GDM1 (cell line): ENCODE measurements around the gene HOXA2.

Experiments
- DNase-seq: peaks from one replicate; lab custom pipeline; 2025; lab: John Stamatoyannopoulos, UW

HOXA2 gene

GRCh38 chr7:27141137-27141922 is 38.8 kb upstream of the HOXA2 start:
- DNase-seq, result no peak

DNA sequence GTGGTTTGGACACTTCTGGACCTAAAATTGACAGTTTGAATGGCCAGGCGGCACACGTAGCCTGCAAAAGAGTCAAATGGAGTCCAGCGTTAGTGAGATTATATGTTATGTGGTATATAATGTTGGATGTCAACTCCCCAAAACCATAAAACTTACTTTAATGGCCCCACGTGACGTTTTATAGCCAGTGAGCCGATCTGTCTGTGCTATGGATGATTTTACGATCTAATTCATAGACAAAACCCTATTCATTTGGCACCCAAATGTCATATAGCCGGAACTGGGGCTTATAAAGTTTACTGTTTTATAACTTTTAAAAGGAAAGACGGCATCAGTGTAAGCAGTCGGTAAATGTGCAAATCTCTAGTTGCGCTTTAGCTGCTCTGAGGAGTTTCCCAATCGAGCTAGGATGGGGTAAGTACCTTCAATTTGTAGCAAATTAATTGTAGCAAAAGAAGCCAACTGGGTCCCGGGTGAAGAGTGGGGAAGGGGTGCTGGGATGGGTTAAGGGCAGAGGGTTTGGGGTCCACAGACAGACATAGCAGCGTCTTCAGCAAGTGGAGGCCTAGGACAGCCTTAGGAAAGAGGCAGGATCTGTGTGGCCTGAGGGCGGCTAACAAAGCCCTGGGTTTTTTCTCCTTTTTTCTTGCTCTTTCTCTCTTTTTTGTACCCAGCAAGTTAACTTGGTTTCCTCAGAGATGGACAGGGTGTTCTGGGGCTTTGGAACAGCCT is 37.8 kb upstream of the HOXA2 start:
- no peak for DNase-seq

DNA sequence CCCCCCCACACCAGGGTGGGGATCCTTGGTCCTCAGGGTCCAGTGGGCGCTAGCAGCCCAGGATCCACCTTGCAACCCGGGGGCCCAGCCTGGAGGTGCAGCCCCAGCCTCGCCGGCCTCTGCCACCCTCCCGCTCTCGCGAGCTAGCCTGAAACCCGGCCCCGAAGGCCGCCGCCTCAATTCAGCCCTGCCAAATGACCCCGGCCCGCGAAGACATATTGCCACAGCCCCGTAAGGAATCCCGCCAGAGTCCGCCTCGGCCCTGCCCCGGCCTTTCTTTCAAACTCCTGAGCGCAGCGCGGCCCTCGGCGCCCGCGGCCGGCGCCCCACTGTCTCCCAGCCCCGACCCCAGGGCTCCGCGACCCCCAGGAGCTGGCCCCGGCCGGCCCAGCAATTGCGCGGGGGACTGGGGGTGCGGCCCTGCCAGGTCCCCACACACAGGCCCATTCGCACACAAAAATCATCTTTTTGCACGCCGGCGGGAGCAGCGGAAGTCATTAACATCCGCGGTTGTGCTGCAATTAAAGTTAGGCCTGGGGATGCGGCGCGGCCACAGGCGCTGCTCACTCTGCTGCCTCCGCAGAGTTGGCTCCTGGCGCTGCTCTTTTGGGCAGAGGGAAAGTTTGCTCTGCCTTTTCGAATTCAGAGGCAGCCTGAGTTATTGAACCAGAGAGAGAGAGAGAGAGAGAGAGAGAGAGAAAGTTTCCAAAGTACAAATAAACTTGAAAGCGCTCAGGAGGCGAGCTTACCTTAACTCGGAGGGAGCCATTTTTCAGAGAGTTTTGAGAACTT is 37.0 kb upstream of the HOXA2 start:
- no peak for DNase-seq

- no peak for DNase-seq
Observed at GRCh38 chr7:27138985-27139333, 36.5 kb upstream of the HOXA2 start.

GRCh38 chr7:27138472-27138871 is 36.0 kb upstream of the HOXA2 start:
- DNase-seq, result no peak

- no peak for DNase-seq
Observed at GRCh38 chr7:27137640-27138315, 35.3 kb upstream of the HOXA2 start.

- no peak for DNase-seq
Observed at GRCh38 chr7:27134392-27134791, 31.9 kb upstream of the HOXA2 start.

GRCh38 chr7:27133409-27134231 is 31.1 kb upstream of the HOXA2 start:
- DNase-seq, result no peak

- no peak for DNase-seq
Observed at GRCh38 chr7:27132978-27133377, 30.5 kb upstream of the HOXA2 start.

- DNase-seq, result no peak
Observed at GRCh38 chr7:27132214-27132613, 29.7 kb upstream of the HOXA2 start.

DNA sequence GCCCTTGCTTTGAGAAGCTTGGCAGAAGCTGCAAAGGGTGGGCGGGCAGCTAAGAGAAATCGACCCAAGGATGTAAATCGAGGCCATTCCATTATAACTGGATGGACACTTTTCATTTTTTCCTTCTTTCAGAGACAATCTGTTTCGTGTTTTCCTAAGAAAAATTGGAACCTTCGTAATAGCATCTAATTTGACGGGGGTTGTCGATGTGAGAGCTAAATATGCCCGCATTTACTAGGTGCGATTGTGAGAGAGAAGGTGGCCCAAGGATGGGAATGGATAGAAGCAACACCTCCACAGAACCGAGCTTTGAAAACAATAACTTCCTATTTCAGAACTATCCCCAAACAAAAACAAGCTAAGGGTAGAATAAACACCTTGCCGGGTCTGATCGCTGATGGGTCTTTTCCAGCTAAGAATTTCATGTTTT is 28.9 kb upstream of the HOXA2 start:
- DNase-seq, result no peak

DNA sequence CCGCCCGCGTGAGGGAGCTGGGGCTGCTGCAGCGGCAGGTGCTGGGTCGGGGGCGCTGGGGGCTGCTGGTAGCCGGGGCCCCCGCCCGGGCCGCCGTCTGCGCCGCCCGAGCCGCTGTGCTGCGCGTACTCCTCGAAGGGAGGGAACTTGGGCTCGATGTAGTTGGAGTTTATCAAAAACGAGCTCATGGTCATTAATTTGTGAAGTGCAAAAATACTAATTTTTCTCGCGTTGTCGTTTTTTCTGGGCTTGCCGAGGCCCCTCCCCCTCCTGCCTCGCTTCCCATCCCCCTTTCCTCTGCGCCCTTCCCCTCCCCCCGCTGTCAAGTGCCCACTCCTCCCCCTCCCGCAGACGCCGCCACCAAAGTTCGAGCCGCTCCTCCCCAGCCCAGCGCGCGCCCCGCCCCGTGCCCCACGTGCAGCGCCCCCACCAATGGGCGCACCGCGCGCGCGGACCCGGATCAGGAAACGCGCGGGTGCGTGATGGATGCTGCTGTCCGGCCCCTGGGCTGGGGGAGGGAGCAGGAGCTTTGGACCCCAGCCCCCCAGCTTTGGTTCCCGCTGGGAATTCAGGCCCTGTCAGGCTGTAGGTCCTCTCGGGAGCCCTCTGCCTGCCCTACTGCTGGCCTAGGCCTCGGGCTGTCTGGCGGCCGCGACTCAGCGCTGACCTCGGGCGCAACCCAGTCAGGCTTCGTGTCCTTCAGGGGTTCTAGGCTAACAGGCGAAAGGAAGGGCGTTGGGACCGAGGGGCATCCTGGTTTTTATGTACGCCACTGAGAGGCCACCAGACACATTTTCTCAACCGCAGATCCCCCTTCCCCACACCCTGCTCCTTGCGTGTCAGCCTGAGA is 28.3 kb upstream of the HOXA2 start, which contains the start of gene HOXA4:
HOXA4 (minus strand) TSS at position 218 of the 850 bp plus-strand sequence; CDS start at position 194, 24 bp downstream.
- DNase-seq, result no peak

DNA sequence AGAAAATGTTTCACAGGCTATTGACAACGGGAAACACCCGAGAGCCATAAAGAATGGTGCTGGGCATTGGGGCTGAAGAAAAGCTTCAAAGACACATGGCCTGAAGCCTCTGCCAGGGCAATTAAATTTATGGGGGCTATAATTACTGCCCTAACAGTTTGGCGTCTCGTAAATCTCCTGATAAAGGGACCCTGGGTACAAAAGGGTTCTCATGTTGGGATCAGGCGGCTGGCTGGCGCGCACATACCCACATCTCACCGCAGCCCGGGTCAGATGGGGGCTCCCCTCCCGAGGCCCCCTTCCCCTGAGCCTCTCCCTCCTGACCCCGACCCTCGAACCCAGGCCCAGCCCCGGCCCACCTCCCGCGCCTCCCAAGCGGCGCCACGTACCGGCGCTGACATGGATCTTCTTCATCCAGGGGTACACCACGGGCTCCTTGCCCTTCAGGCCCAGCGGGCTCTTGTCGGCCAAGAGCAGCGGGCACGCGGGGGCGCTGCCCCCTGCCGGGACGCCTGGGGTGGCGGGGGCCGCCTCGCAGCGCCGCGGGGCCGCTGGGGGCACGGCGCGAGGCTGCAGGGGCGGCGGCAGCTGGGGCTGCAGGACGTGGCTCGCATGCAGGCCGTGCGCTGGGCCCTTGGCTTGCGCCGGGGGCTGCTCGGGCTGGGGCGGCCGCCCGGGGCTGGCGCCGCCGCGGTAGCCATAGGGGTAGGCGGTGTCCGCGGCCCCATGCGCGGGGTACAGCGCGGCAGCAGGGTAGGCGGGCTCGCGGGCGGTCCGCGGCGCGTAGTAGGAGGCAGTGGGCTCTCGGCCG is 27.5 kb upstream of the HOXA2 start:
- no peak for DNase-seq

DNA sequence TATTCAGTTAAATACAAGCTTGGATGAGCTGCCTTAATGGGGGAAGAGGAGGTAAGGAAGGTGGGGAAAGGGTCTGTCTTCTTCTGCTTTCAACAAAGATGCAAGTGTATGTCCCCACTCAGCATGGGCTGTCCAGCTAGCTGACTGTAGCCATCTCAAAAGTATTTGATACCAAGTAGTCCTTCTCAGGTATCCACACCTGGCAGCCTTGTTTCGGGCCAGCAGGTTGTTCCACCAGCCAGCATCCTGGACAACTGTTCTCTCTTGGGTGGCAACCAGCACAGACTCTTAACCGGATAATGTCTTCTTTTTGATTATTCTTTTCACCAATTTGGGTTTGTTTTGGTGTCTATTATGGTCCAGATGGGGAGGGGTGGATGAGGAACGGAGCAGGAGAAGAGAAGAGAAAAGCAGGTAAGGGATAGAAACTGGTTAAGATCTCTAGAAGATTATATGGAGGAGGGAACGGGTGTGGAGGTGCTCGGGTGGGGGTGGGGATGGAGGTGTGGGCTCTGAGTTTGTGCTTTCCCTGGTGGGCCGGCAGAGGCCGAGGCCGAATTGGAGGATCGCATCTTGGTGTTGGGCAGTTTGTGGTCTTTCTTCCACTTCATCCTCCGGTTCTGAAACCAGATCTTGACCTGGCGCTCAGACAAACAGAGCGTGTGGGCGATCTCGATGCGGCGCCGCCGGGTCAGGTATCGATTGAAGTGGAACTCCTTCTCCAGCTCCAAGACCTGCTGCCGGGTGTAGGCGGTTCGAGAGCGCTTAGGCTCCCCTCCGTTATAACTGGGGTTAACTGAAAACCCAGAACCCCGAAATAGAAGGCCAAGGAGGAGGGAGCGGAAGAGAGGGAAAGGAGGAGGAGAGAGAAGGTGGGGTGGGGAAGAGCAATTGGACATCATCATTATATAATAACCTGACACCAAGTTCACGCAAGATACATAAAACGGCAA is 26.6 kb upstream of the HOXA2 start:
- no peak for DNase-seq

DNA sequence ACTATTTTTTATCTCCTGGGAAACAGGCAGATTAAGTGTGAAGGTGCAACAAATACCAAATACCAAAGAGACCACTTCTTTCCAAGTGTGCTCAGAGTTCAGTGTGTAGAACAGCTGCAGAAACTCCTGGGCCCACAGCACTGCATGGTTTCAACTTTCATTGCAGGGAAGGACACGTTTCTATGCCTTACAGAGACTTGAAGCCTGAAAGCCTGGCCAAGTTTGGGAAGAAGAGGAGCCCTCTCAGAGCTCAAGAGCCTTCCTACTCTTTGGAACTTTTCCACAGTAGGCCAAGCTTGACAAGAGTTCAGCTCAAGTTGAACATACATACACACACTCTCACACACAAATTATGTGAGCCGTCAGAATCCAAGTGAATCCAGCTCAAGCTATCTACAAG is 25.6 kb upstream of the HOXA2 start:
- no peak for DNase-seq

- no peak for DNase-seq
Observed at GRCh38 chr7:27126596-27127327, 24.3 kb upstream of the HOXA2 start.

DNA sequence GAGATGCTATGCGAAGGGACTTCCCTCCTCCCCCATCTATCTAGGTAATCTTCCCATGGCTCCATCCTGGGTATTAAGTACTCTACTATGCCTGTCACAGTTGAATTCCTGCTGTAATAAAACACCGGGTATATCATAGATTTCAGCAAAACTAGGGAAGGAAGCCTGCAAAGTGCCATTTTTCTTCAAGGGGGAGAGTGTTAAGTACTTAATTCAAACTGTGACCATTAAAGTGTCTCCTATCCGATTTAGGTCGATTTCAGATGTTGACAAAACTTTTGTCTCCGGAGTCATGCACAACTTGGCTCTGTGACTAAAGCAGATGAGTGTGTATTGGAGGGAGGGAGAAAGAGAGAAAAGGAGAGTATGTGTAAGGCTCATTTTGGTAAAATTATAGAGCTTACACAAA is 23.5 kb upstream of the HOXA2 start:
- no peak for DNase-seq
